Measurements from ENCODE around the gene SLC46A3.

DNA sequence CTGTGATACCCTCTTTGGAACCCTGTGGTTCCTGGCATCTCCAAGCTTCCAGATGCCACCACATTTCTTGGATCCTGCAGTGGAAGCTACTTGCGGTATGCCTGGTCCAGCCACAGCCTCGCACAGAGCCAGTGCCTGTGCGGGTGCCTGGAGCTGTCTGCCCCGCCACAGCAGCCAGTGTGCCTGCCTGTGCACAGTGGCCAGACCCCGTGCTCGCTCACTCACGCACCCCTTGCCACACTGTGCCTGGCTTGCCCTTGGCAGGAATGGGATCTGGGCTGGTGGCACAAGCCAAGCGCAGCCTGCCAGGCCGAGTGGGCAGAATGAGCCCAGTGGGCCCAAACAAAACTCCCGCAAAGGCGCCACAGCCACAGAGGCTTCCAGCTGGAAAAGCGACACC is 33.7 kb downstream of the SLC46A3 start:
- TF ChIP-seq, protein P1, sequence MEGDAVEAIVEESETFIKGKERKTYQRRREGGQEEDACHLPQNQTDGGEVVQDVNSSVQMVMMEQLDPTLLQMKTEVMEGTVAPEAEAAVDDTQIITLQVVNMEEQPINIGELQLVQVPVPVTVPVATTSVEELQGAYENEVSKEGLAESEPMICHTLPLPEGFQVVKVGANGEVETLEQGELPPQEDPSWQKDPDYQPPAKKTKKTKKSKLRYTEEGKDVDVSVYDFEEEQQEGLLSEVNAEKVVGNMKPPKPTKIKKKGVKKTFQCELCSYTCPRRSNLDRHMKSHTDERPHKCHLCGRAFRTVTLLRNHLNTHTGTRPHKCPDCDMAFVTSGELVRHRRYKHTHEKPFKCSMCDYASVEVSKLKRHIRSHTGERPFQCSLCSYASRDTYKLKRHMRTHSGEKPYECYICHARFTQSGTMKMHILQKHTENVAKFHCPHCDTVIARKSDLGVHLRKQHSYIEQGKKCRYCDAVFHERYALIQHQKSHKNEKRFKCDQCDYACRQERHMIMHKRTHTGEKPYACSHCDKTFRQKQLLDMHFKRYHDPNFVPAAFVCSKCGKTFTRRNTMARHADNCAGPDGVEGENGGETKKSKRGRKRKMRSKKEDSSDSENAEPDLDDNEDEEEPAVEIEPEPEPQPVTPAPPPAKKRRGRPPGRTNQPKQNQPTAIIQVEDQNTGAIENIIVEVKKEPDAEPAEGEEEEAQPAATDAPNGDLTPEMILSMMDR (IDR thresholded peaks at IDR 0.05; ENCODE audit: poor library complexity, severe bottlenecking), result no peak
- no peak for TF ChIP-seq TAF1 (IDR thresholded peaks at IDR 0.05; ENCODE audit: low read depth)
- no peak for TF ChIP-seq EZH2 (IDR thresholded peaks at IDR 0.05; ENCODE audit: borderline replicate concordance, insufficient read depth, low read length, poor library complexity, severe bottlenecking)
- TF ChIP-seq EP300 (conservative IDR thresholded peaks at IDR 0.05; ENCODE audit: poor library complexity, severe bottlenecking), result no peak
- TF ChIP-seq SMC3 (conservative IDR thresholded peaks at IDR 0.05; ENCODE audit: poor library complexity), result no peak
